Activated T-cell treated with anti-CD3 and anti-CD28 coated beads for 48 hours (primary cell): ENCODE results near the gene CCND3.
"Not testable (repeated sequence)": the region's sequence is repeated elsewhere in the genome, so short reads cannot be mapped to it uniquely, and the experiment has no call there.

Source experiments
- DNase-seq: peaks from one replicate; pipeline ENCODE4 v3.0.0-alpha.2; 2020; ENCODE audit warnings: low read depth

CCND3 gene

GRCh38 chr6:41947581-41948220, 6.1 kb upstream of the CCND3 start:
- no peak for DNase-seq

DNA sequence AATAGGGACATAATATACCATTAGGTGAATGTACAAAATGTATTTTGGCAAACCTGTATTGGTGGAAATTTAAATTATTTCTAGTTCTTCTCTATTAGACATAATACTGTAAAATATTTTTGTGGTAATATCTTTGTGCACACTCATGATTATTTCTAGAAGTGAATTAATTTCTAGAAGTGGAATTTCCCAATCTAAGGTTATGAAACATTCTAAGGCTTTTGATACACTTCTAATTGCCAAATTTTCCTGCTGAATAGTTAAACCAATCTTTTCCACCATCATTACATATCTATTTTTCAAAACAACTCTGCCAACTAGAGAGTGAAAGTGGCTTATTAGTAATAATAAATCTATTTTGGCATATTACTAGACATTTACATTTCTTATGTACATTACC, 1.8 kb upstream of the CCND3 start:
- no peak for DNase-seq

GRCh38 chr6:41942882-41943281, 1.3 kb upstream of the CCND3 start:
- not testable (repeated sequence) for DNase-seq

- DNase-seq = no peak
Observed at GRCh38 chr6:41942067-41942851, 651 bp upstream of the CCND3 start.

- peak; percentile 46 for DNase-seq
Observed at GRCh38 chr6:41940759-41941279, 789 bp downstream of the CCND3 start.

DNA sequence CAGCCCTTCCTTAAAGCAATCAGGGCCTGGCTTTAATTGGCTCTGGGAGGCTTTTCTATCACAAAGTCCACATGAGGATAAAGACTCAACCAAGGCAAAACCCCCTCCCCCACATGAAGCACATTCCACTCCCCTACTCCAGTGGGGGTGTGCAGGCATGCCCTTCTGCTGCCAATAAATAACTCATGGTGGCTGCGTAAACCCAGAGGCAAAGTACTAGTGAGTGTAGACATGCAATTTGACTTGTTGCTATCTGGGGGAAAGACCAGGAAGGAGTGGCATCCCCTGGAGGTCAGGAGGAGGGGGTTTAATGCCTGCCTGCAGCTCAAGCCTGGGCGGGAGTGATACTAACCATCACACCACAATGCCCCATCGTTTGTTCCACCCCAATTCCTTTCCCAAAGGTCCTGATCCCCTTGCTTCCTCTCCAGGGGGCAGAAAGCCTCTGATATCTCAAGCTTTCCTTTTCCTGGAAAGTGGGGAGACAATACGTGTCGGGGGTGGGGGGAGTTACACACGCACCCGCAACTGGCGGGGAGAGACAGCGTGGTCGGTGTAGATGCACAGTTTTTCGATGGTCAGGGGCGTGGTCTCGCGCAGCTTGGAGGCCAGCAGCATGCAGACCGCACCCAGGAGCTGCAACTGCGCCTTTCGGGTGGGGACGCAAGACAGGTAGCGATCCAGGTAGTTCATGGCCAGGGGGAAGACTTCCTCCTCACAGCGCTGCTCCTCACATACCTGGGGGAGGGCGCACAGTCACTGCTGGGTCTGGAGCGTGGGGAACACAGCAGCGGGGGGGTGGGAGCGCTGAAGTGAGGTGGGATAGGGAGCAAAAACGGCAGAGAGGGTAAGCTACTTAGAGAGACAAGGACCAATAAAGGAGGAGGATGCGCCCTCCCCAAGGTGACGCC, 1.5 kb downstream of the CCND3 start:
- DNase-seq = peak; percentile 42

GRCh38 chr6:41939176-41939847, 2.3 kb downstream of the CCND3 start:
- DNase-seq = no peak

- DNase-seq = no peak
Observed at GRCh38 chr6:41938590-41939175, 2.9 kb downstream of the CCND3 start.

DNA sequence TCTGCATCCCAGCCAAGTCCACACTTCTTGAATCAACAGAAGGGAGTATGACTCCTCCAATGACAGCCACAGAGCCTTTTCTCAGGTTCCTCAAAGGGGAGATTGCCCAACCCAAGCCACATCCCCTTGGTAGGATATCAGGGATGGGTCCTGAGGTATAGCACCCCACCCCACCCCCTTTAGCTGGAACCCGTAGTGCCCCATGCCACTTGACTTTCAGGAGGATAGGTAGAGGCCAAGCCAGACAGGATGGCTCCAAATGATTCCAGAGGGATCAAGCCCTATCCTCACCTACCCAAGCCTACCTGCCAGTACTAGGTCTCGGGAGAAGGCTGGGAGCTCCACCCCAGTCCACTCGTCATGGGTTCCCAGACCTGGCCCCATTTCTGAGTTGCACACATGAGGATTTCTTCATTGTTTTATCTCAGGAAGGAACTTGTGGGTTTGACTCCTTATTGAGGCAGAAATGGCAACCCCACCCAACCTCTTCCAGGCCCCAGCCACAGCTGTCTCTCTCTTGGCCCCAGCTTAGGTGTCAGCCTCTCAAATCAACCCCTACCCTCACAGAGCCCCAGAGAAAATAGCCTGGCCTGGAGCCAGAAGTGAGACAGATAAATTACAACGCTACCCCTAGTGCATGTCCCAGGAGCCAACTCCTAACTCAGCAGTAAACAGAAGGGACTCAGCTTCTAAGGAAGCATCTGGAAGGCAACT, 3.6 kb downstream of the CCND3 start:
- DNase-seq = no peak

DNA sequence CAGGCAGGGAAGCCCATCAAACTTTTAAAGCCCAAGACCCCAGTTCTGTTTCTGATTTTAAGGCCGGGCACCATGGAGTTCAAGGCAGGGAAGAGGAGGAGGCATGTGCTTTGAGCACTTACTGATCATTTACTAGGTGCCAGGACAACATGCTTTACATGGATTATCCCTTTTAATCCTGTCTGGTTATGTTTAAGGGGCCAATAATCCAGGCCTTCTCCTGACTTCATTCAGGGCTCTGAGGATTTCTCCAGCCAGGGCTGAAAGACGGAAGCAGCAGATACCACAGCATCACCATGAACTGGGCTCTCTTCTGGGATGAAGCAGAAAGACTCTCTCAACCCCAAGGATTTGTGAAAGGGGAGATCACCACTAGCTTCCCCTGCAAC, 4.1 kb downstream of the CCND3 start:
- DNase-seq = no peak

GRCh38 chr6:41936073-41936837, 5.4 kb downstream of the CCND3 start:
- DNase-seq = peak; percentile 62

GRCh38 chr6:41935685-41936072, 5.9 kb downstream of the CCND3 start:
- DNase-seq = no peak

GRCh38 chr6:41935193-41935574, 6.4 kb downstream of the CCND3 start:
- DNase-seq = no peak

DNA sequence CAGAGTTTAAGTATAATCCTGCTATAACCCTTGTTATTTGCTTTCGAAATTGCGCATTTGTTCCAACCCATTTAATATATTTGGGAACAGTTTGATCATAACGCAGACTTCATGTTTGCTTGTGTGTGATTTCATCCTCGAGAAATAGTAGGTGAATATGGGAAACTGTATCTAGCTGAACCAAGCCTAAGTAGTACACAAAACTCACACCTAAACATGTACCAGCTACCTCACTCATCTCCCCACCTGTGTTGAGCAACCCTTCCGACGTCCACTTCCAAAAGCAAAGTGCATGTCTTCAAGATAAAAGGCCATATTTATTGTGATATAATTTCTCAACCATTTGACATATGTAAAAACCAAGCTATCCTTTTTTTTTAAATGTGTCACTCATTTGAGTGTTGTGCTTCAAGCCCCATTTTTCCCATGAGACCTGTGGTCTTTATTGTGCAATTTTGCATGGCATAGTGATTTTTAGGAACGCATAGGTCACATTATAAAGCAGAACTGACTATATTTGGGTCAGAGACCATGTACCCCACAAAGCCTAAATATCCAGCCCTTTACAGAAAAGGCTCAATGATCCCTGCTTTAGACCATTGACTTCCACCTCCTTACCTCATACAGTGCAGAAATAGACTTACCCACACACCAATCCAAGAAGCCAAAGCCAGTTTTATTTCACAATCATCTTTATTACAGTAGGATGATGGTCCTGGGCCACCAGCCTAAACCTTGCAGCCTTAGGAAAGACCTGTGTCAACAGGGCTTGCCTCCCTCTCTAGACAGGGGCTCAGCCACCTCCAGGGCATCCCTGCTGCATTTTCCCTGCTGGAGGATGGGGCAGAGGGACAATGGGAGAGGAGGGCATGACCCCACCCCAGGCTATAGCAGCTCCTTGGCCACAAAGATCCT, 7.1 kb downstream of the CCND3 start:
- DNase-seq = no peak

- no peak for DNase-seq
Observed at GRCh38 chr6:41932378-41932777, 9.2 kb downstream of the CCND3 start.

- DNase-seq = no peak
Observed at GRCh38 chr6:41931792-41932191, 9.8 kb downstream of the CCND3 start.

DNA sequence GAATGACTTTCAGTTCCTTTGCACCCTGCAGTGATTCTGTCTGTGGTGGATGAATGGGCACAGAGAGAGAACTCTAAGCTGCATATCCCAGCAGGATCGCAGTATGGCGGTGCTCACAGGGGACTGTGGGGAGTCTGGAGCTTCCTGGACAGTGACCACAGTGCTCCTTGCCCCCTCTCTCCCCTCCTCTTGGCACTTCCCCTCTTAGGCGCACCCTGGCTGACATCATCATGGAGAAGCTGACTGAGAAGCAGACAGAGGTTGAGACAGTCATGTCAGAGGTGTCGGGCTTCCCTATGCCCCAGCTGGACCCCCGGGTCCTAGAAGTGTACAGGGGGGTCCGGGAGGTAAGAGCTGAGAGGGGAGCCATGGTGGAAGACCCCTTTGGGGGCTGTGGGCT, 11.7 kb downstream of the CCND3 start:
- no peak for DNase-seq

GRCh38 chr6:41927253-41927652, 14.4 kb downstream of the CCND3 start:
- DNase-seq = no peak

DNA sequence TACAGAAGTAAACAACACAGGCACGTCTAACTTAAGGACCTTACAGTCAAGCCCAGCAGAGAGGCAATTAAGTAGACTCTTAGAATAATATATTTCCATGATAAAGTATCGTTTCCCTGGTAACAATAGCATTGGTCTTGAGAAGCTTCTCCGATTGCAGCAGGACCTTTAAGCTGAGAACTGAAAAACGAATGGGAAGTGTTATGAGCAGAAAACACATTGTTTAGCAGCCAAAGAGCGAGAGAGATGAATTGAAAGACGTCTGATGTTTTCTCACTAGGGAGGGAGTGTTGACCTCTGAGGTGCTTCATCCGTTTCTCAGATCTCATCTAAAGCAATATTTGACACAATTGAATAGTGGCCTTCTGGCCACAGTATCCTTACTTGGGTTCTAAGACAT, 19.5 kb downstream of the CCND3 start:
- no peak for DNase-seq
